ENCODE measurements around the gene PRKRIP1. TPM values are rescaled to one million over a fixed set of nuclear protein-coding genes. Genes with fewer than 3 reads are reported as not detected.
A peak's percentile ranks its signal among the peaks of the same experiment; 100 is the strongest.

PRKRIP1 gene
- total RNA-seq, 1 experiment from 2014 or later = 24.9 TPM

- in situ Hi-C loops (cut with HindIII; ENCODE audit: low pct_unique_long_range_greater_than_20kb, low sequenced_read_pairs) (no loop called here), intact Hi-C loops (cut with micrococcal nuclease; ENCODE audit: unreplicated experiment) (no loop called here)
- ATAC-seq = peak; percentile 47
- Histone ChIP-seq H3K27ac (ENCODE audit: low read length) (peak overlapping the region; percentile 90), H3K9me3 (ENCODE audit: control insufficient read depth, insufficient read depth, low read depth, low read length) (no peaks in the 10 kb centered on the region), H3K27me3 (ENCODE audit: control insufficient read depth, insufficient read depth, low read length) (no peaks in the 10 kb centered on the region), H3K4me1 (ENCODE audit: control insufficient read depth, insufficient read depth, low read length) (peaks cover 31% of the 10 kb centered on the region), H3K36me3 (ENCODE audit: control insufficient read depth, insufficient read depth, low read length) (no peaks in the 10 kb centered on the region), H3K4me3 (ENCODE audit: low read depth in 2 of 2, low read length in 2 of 2) (peak overlapping the region in 1 of 2 experiments; percentile 18; a peak in 1 of 4 replicates)
- BruUV-seq (replicated peaks) = no TSS peak
- no peak for DNase-seq (ENCODE audit: low read depth, low spot score)
- TF ChIP-seq SIN3A (IDR thresholded peaks at IDR 0.05; ENCODE audit: borderline replicate concordance, insufficient read depth, low read depth, low read length) (no peak), CTCF (IDR thresholded peaks at IDR 0.05) (no peak)
- CTCF ChIA-PET = interaction anchor here (1.3 kb wide), 1 partner anchor 18 kb away, joined by 7 read pairs; no protein-coding TSS in a partner anchor
- POLR2A ChIA-PET = no interaction called here
Observed at GRCh38 chr7:102431617-102432298, 35.6 kb downstream of the PRKRIP1 start.

- intact Hi-C loops (cut with micrococcal nuclease; ENCODE audit: unreplicated experiment) = no loop called here
Observed at GRCh38 chr7:102432442-102433218, 36.5 kb downstream of the PRKRIP1 start.

More at GRCh38 chr7:102432442-102433218, 36.5 kb downstream of the PRKRIP1 start:
- BruUV-seq (replicated peaks) = no TSS peak
- H3K36me3 ChIP-seq (ENCODE audit: control insufficient read depth, insufficient read depth, low read length) = no peaks in the 10 kb centered on the region
- H3K4me3 ChIP-seq (ENCODE audit: low read depth in 2 of 2, low read length in 2 of 2) = peak overlapping the region; percentile 63 to 69
- H3K27me3 ChIP-seq (ENCODE audit: control insufficient read depth, insufficient read depth, low read length) = no peaks in the 10 kb centered on the region
- TF ChIP-seq TCF7L2 (IDR thresholded peaks at IDR 0.05; ENCODE audit: low read depth, low read length) (no peak), SIN3A (IDR thresholded peaks at IDR 0.05; ENCODE audit: borderline replicate concordance, insufficient read depth, low read depth, low read length) (no peak), POLR2AphosphoS5 (IDR thresholded peaks at IDR 0.05; ENCODE audit: low read depth, low read length) (no peak), REST (IDR thresholded peaks at IDR 0.05; ENCODE audit: insufficient read depth in 1 of 2, low read depth in 2 of 2, low read length in 1 of 2) (no peak), CTCF (IDR thresholded peaks at IDR 0.05) (no peak)
- peaks cover 31% of the 10 kb centered on the region for H3K4me1 ChIP-seq (ENCODE audit: control insufficient read depth, insufficient read depth, low read length)
- DNase-seq (ENCODE audit: low read depth, low spot score) (no peak), ATAC-seq (peak; percentile 41)
- no peaks in the 10 kb centered on the region for H3K9me3 ChIP-seq (ENCODE audit: control insufficient read depth, insufficient read depth, low read depth, low read length)
- ChIA-PET CTCF (interaction anchor here (1.3 kb wide), 1 partner anchor 17 kb away, joined by 7 read pairs; no protein-coding TSS in a partner anchor), POLR2A (no interaction called here)
- in situ Hi-C loops (cut with HindIII; ENCODE audit: low pct_unique_long_range_greater_than_20kb, low sequenced_read_pairs) = no loop called here
- peak overlapping the region; percentile 90 for H3K27ac ChIP-seq (ENCODE audit: low read length)

Data from Panc1 (cell line).